ENCODE results near the gene PTPRD. TPM values are rescaled to one million over a fixed set of nuclear protein-coding genes. Genes with fewer than 3 reads are reported as not detected.

PTPRD gene
- total RNA-seq, 4 donors from 2014 or later: 19.6 to 78.9 (median 45.6) TPM

DNA sequence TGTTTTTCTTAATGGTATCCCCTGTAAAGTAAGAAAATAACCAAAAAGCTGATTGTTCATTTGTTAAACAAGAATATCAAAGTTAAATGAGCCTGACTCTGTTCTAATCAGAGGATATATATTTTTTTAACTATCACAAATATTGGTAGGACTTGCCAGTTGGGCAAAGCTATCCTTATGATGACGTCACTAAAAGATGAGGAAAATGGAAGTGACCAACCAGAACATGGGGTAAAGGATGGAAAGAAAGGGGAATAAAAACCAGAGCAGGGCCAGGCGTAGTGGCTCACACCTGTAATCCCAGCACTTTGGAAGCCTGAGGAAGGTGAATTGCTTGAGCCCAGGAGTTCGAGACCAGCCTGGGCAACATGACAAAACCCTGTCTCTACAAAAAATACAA is 2001.6 kb downstream of the PTPRD start:
- no peaks in the 10 kb centered on the region for H3K36me3 ChIP-seq
- no peak overlapping the region for H3K4me3 ChIP-seq (replicated peaks in 1 of 3)
- H3K4me1 ChIP-seq: no peaks in the 10 kb centered on the region
- no peak for DNase-seq
- TF ChIP-seq, protein P1, sequence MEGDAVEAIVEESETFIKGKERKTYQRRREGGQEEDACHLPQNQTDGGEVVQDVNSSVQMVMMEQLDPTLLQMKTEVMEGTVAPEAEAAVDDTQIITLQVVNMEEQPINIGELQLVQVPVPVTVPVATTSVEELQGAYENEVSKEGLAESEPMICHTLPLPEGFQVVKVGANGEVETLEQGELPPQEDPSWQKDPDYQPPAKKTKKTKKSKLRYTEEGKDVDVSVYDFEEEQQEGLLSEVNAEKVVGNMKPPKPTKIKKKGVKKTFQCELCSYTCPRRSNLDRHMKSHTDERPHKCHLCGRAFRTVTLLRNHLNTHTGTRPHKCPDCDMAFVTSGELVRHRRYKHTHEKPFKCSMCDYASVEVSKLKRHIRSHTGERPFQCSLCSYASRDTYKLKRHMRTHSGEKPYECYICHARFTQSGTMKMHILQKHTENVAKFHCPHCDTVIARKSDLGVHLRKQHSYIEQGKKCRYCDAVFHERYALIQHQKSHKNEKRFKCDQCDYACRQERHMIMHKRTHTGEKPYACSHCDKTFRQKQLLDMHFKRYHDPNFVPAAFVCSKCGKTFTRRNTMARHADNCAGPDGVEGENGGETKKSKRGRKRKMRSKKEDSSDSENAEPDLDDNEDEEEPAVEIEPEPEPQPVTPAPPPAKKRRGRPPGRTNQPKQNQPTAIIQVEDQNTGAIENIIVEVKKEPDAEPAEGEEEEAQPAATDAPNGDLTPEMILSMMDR (IDR thresholded peaks at IDR 0.05): no peak
- TF ChIP-seq POLR2A (IDR thresholded peaks at IDR 0.05): no peak
- no peaks in the 10 kb centered on the region for H3K27me3 ChIP-seq
- intact Hi-C loops (cut with DNase I): no loop called here
- no peaks in the 10 kb centered on the region for H3K9me3 ChIP-seq
- WGBS, 2 donors: 89 to 93% methylated on average over 3 of the region's 3 CpGs
- H3K27ac ChIP-seq: no peak overlapping the region

GRCh38 chr9:8610256-8610655 is 2002.5 kb downstream of the PTPRD start:
- intact Hi-C loops (cut with DNase I): no loop called here
- DNase-seq: no peak
- WGBS, 2 donors: 88 to 96% methylated on average over 3 of the region's 3 CpGs

DNA sequence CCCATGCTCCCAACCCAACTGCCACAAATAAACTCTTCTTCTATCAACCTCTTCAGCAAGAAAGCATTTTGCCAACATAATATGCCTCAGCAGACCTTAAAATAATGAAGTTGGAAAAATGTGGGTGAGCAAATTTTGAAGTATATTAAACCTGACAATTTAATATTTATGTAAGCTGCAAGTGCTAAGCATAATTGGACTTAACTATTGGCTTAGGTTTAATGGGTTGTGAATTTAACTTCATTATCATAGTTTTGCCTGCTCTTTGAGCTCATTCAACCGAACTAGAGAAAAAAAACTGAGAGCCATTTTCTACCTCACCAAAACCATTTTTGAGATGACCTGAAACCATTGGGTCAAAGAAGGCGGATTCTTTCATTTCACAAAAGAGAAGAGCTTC is 2007.7 kb downstream of the PTPRD start:
- H3K27me3 ChIP-seq: no peaks in the 10 kb centered on the region
- intact Hi-C loops (cut with DNase I): no loop called here
- no peak for DNase-seq
- no peak overlapping the region for H3K27ac ChIP-seq
- H3K9me3 ChIP-seq: no peaks in the 10 kb centered on the region
- TF ChIP-seq POLR2A (IDR thresholded peaks at IDR 0.05): no peak
- TF ChIP-seq, protein P1 (IDR thresholded peaks at IDR 0.05): no peak
- H3K4me1 ChIP-seq: no peaks in the 10 kb centered on the region
- no peak overlapping the region for H3K4me3 ChIP-seq (replicated peaks in 1 of 3)
- 76 to 84% methylated on average over 2 of the region's 2 CpGs for WGBS, 2 donors
- no peaks in the 10 kb centered on the region for H3K36me3 ChIP-seq

More at GRCh38 chr9:8610256-8610655, 2002.5 kb downstream of the PTPRD start:
- TF ChIP-seq POLR2A (IDR thresholded peaks at IDR 0.05): no peak
- TF ChIP-seq, protein P1 (IDR thresholded peaks at IDR 0.05): no peak
- Histone ChIP-seq H3K4me3 (replicated peaks in 1 of 3) (no peak overlapping the region), H3K9me3 (no peaks in the 10 kb centered on the region), H3K36me3 (no peaks in the 10 kb centered on the region), H3K27me3 (no peaks in the 10 kb centered on the region), H3K27ac (no peak overlapping the region), H3K4me1 (no peaks in the 10 kb centered on the region)

- TF ChIP-seq, protein P1 (IDR thresholded peaks at IDR 0.05): no peak
- no peak for TF ChIP-seq POLR2A (IDR thresholded peaks at IDR 0.05)
- no peaks in the 10 kb centered on the region for H3K4me1 ChIP-seq
- no peaks in the 10 kb centered on the region for H3K36me3 ChIP-seq
- 77 to 86% methylated on average over 1 of the region's 1 CpG for WGBS, 2 donors
- no peak for DNase-seq
- H3K27ac ChIP-seq: no peak overlapping the region
- no peaks in the 10 kb centered on the region for H3K27me3 ChIP-seq
- no peaks in the 10 kb centered on the region for H3K9me3 ChIP-seq
- H3K4me3 ChIP-seq (replicated peaks in 1 of 3): no peak overlapping the region
- intact Hi-C loops (cut with DNase I): no loop called here
Observed at GRCh38 chr9:8604201-8604600, 2008.6 kb downstream of the PTPRD start.

GRCh38 chr9:8600914-8601680 is 2011.7 kb downstream of the PTPRD start:
- Histone ChIP-seq H3K36me3 (no peaks in the 10 kb centered on the region), H3K4me1 (no peaks in the 10 kb centered on the region), H3K27me3 (no peaks in the 10 kb centered on the region), H3K4me3 (replicated peaks in 1 of 3) (no peak overlapping the region), H3K9me3 (no peaks in the 10 kb centered on the region), H3K27ac (no peak overlapping the region)
- DNase-seq: no peak
- intact Hi-C loops (cut with DNase I): no loop called here
- TF ChIP-seq, protein P1 (IDR thresholded peaks at IDR 0.05): no peak
- TF ChIP-seq POLR2A (IDR thresholded peaks at IDR 0.05): no peak
- 84 to 92% methylated on average over 2 to 4 of the region's 4 CpGs for WGBS, 2 donors

All from thyroid gland (tissue), 4 donors.